ENCODE results near the gene AKAP3.

AKAP3 gene

DNA sequence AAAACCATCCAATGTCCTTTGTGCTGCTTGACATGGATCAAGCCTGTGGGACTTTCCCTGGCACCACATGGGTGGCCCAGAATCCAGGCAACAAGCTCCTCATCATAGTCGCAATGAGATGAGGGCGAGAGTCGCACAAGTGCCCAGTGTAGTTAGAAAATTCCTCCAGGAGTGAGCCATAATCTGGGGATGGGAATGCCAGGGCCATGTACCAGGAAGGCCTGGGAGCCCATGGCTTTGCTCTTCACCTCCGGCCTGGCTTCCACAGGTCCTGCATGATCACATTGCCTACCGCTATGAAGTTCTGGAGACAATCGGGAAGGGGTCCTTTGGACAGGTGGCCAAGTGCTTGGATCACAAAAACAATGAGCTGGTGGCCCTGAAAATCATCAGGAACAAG, 53.0 kb downstream of the AKAP3 start:
- DNase-seq, result no peak

DNA sequence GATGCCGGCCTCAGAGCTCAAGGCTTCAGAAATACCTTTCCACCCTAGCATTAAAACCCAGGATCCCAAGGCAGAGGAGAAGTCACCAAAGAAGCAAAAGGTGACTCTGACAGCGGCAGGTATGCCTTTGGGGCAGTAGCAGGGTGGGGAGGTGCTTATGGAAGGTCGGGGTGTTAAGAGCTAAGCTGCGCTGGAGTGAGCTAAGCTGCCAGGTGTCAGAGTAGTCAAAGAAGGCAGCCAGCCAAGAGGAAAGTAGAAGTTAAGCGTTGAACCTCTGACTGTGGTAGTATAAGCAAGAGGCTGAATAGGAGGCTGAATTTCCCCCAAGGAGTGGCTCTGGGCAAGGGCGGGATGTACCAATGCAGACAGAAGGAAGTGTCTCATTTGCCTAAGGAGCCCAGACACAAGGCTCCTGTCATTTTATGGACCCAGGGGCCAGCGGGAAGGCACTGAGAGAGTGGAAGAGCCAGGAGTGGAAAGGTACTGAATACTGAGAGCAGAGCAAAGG, 57.6 kb downstream of the AKAP3 start:
- DNase-seq, result no peak

DNA sequence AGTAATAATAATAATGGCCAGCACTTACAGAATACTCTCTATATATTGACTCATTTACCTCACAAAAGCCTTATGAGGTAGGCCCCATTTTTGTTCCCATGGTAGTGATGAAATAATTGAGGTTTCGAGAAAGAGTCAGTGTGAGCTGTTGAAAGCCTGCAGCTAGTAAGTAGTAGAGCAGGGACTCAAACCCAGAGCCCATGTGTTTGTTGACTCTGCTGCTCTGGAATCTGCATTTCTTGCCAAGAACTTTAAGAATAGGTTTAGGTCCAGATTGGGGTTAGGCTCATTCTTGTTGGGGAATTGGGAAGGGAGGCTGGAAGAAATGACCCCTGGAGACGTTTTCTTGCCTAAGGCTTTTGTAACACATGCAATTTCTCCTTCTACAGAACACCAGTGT, 58.9 kb downstream of the AKAP3 start:
- DNase-seq, result no peak

DNA sequence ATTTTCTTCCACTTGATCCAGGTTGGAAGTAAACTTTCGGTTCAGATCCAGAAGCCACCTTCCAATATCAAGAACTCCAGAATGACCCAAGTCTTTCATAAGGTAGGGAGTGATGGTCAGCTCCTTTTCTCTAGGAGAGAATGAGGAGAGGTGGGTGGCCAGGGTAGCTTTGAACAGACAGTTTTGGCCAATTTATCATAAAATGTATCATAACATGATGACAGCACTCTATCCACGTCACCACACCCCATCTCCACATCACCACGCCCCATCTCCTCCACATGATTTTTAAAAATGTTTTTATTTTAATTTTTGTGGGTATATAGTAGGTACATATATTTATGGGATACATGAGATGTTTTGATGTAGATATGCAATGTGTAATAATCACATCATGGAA, 59.9 kb downstream of the AKAP3 start:
- DNase-seq, result no peak

DNA sequence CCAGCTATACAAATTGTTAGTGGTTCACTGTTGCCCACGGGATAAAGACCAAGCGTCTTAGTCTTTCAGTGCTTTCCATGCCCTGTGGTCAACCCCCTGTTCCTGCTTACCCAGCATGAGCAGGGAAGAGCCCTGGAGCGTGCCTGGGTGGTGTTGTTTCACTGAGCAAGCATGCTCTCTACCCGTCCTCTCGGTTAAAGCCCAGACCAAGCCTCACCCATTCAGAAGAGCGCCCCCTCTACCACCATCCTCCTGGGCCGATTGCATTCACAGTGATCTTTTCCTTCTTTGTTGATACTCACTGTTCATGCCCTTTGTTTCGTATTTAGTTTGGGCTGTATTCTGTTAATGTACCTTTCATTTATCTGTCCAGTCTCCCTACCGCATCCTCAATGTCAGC, 61.7 kb downstream of the AKAP3 start:
- no peak for DNase-seq

DNA sequence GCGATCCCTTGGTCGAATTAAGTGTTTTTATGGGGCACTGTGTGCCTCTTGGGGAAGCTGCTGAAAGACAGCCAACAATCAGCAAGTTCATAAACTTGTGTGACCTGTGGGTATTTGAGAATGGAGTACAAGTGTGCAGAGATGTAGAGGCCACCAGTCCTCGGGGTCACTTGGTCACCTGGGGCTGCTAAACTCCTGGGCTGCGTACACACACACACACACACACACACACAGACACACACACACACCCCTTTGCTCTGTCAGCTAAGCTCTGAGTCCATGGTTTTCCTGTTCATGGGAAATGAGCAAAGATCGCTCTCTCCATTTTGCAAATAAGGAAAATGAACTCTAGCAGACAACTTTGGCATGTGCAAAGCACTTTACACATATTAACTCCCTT, 62.4 kb downstream of the AKAP3 start:
- DNase-seq, result no peak

DNA sequence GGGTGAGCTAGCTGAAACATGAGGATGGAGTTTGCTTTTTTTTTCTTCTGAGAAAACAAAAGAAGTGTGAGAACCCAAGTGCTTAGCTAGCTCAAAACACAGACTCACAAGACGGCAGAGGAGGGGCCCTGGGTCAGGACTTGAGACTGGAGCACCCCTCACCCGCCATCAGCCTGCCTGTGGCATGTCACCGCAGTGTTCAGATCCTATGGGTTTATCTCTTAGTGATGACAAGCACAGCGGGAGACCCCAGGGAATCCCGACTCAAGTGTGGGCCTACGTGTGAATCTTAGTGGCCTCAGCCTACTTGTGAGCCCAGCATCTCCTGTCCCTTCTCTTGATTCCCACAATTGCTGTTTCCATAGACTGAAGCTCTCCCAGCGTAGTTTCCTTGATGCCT, 64.0 kb downstream of the AKAP3 start:
- DNase-seq, result no peak

DNA sequence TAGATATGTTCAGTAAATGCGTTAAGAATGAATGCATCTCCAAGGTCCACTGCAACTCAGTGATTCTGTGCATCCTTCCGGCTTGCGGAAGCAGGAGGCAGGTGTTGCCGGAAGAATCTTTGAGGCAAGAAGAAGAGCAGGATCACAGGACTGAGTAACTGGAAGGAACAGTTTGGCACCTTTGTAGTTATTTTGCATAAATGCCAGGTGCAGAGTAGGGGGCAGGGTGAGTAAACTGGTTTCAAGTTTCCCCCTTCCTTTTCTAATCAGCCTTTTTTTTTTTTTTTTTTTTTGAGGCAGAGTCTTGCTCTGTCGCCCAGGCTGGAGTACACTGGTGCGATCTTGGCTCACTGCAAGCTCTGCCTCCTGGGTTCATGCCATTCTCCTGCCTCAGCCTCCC, 64.6 kb downstream of the AKAP3 start:
- DNase-seq, result no peak

DNA sequence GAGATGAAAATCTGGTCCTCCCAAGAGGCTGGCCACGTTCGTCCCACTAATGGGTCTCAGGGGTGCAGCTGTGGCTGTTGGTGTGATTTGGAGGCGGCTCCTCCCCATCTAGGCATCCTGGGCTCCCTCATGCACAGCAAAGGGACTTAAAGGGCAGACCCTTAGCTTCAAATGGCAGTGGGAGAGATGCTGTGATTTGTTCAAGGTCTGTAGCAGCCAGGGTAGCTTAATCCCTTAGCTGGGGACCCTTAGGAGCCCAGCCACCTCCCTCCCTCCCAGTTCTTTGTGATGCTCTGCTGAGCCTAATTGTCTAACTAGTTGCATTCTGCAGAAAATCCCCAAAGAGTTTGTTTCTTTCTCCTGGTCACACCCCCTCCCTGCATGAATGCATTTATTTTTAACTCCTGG, 68.6 kb downstream of the AKAP3 start:
- DNase-seq, result no peak

DNA sequence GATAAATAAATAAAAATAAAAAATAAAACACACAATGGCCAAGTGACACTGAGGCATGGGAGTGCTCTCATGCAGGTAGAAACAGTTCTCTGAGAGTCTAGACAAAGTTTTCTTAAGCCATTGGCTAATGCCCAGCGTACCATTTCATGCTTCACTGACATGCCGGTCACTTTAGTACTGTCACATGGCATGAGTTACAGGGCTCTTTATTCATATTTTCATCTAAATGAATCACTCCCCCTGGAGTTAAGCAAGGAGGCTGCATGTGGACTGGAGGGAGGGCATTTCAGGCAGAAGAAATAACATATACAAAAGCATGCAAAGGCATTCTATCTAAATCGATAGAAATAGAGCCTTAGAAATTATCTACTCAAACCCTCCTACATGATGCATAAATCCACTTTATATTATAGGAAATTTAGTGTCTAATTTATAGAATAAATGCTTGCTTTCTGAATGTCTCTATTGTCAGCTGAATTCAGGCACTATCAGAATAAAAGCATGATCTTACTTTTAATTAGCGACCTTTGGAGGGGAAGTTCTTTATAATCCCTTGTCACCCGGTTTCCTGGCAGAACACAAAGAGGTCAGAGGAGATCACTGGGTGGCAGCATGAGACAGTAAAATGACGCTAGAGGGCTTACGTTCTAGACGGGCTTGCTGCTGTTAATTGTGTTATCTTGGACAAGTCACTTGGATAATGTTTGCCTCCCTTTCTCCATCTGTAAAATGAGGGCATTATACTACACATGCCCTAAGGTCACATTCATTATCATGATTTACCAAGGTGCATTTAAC, 69.3 kb downstream of the AKAP3 start:
- DNase-seq, result no peak

DNA sequence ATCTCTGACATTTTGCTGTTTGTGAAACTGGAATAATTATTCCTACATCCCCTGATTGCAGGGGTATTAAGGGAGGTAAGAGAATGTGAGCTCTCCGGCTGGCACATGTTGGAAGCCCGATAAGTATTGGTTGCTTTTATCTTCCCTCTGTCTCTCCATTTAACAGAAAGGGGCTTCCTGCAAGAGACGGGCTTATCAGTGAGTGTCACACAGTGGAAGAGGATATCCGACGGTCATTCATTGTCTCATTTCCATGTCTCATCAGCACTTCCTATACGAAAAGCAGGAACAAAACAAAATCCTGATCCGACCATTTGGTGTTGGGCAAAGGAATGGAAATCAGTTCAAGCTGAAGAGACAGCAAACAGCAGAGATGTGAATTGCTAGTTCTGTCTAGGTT, 76.2 kb downstream of the AKAP3 start:
- no peak for DNase-seq

DNA sequence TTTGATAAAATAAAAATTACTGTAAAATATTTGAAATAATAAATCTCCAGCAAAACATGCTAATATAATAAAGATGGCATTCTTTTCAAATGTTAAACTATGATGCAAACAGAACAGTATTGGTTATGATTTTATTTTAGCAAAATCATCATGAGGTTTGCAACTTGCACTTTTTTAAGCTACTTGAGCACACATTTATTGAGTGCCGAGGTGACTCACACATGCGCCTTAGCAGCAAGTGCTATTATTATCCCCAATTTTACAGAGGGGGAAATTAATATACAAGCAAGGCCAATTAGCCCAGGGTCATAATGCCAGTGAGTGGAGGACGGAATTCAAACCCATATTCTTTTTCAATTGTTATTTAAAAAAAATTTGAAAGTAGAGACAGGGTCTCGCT, 79.6 kb downstream of the AKAP3 start:
- no peak for DNase-seq

DNA sequence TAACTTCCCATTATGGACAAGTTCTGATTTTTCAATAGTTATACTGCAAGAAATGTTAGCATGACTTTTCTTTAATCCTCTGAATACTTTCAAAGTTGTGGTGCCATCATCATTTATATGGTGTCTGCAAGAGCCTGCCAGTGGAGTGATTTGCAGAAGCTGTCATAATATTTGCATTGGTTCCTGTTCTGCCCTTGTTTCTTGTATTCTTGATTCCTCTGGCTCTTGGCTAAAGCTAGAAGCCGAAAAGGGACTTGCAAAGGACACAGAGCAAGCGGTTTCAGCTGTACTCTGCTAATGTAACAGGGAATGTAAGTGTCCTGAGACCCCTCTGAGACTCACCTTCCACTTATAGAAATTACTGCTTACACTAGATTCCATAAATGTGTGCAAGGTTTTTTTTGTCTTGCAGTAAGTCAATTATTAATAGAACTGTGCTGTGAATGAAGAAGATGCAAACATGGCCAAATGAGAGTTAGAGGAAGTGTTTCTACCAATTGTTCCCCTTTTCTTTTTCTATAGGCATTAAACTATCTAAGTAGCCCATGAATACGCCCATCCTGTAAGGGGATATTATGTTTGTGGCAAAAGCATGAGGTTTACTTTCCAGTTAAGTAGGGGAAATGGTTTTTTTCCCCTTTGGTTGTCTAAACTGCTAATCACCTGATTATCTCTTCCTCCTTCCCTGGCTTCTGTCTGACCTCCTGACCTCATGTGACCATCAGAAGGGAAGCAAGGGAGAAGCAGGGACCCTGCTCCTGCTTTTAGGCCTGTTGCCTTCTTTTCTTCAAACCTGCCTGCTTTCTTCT, 81.6 kb downstream of the AKAP3 start:
- no peak for DNase-seq

DNA sequence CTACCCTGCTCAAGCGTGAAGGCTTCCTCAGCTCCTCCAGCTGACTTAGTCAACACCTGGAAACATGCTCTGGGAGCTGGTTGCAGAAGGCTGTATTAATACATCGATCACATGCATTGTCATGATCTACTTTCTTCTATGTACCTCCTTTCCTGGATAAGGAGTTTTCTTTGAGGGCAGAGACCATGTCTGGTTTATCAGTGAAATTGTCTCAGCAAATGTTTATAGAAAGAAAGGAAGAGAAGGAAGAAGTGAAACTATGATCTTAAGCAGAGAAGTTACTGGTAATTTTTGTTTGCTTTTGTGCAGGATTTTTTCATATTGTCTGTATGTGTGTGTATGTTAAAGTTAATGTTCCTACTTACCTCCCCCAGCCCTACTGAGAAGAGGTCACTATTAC, 82.4 kb downstream of the AKAP3 start:
- no peak for DNase-seq
